ENCODE measurements around the gene MPEG1.

DNA sequence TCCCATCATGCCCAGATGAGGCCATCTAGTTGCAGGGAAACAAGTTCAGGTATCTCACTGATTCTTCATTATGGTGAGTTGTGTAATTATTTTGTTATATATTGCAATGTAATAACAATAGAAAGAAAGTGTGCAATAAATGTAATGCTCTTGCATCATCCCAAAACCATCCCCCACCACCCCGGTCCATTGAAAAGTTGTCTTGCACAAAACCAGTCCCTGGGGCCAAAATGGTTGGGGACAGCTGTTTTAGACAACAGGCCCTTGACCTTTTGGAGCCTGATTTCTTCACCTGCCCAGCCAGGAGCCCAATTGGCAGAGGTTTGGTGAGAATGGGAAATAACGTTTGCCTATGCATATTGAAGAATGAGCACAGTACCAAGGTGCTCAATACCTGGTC, 15.9 kb downstream of the MPEG1 start:
- TF ChIP-seq, protein P1, sequence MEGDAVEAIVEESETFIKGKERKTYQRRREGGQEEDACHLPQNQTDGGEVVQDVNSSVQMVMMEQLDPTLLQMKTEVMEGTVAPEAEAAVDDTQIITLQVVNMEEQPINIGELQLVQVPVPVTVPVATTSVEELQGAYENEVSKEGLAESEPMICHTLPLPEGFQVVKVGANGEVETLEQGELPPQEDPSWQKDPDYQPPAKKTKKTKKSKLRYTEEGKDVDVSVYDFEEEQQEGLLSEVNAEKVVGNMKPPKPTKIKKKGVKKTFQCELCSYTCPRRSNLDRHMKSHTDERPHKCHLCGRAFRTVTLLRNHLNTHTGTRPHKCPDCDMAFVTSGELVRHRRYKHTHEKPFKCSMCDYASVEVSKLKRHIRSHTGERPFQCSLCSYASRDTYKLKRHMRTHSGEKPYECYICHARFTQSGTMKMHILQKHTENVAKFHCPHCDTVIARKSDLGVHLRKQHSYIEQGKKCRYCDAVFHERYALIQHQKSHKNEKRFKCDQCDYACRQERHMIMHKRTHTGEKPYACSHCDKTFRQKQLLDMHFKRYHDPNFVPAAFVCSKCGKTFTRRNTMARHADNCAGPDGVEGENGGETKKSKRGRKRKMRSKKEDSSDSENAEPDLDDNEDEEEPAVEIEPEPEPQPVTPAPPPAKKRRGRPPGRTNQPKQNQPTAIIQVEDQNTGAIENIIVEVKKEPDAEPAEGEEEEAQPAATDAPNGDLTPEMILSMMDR (IDR thresholded peaks at IDR 0.05) = no peak
- no peak for TF ChIP-seq POLR2A (IDR thresholded peaks at IDR 0.05)

Data from testis (tissue), 2 donors.